Right lobe of liver (tissue), 6 donors: Measurements from ENCODE around the gene GET3. TPM values are rescaled to one million over a fixed set of nuclear protein-coding genes. Genes with fewer than 3 reads are reported as not detected.
A peak's percentile ranks its signal among the peaks of the same experiment; 100 is the strongest.

ENCODE experiments used
- ATAC-seq, 4 donors: fragments of 200-7000 bp; cut with Tn5 transposase; one replicate each; pipeline ENCODE4 v1.9.1; 2020; ENCODE audit warnings: mild to moderate bottlenecking in 4 of 4, moderate library complexity in 4 of 4
- DNase-seq, 3 donors: peaks; one replicate each; pipeline ENCODE4 v3.0.0-alpha.2; 2020
- H3K27ac ChIP-seq, 3 donors: fragments of 200-600 bp; one replicate each; pipeline ENCODE4 v1.8.0; 2022
- H3K27me3 ChIP-seq, 2 donors: fragments of 200-600 bp; one replicate each; pipeline ENCODE4 v1.8.0; 2022
- H3K36me3 ChIP-seq, 4 donors: fragments of 200-600 bp; sonication (generic) in 1 of 4; one replicate each; pipeline versions ENCODE4 v1.5.1 to v1.8.0; 2017 to 2022; ENCODE audit warnings: control low read depth in 1 of 4
- H3K4me1 ChIP-seq, 4 donors: fragments of 200-600 bp; sonication (generic) in 1 of 4; one replicate each; pipeline versions ENCODE4 v1.5.1 to v1.8.0; 2017 to 2022; ENCODE audit warnings: control low read depth in 1 of 4
- H3K4me3 ChIP-seq, 3 donors: fragments of 200-600 bp; one replicate each; pipeline ENCODE4 v1.8.0; 2022
- H3K9me3 ChIP-seq, 4 donors: fragments of 200-600 bp; sonication (generic) in 1 of 4; one replicate each; pipeline versions ENCODE4 v1.5.1 to v1.8.0; 2017 to 2022; ENCODE audit warnings: control low read depth in 1 of 4
- CTCF ChIP-seq, 4 donors: fragments of 200-600 bp in 3 of 4; fragments of 450-650 bp in 1 of 4; IDR thresholded peaks; one replicate each; pipeline versions ENCODE4 v1.5.1 to v1.8.0; 2016 to 2022; ENCODE audit warnings: antibody characterized with exemption in 4 of 4, mild to moderate bottlenecking in 2 of 4
- POLR2A ChIP-seq: fragments of 450-650 bp; IDR thresholded peaks from one replicate; pipeline ENCODE4 v1.6.1; 2017; ENCODE audit warnings: antibody characterized with exemption, mild to moderate bottlenecking
- WGBS: methylation state at CpG from one replicate; pipeline ENCODE4 v1.1.6; 2018; ENCODE audit warnings: low coverage, low lambda C conversion rate; ENCODE audit not compliant: insufficient coverage; ENCODE audit errors: missing lambda C conversion rate; 5-methylcytosine and 5-hydroxymethylcytosine counted together
- intact Hi-C, 2 donors: fragments of 100-400 bp; cut with DNase I; formaldehyde crosslinking; loops; one replicate each; pipeline versions ENCODE4 v1.11.2 to v1.14.1; 2022
- total RNA-seq, 6 experiments: library from RNA; depleted of rRNA in 2 of 6; stranded (reverse); fragments of >200 nt in 2 of 6; fragmentation: NEBNext Ultra II Directional in 3 of 6; extraction: Animal tissue kit (Norgen Biotek cat#: 25700) in 3 of 6; gene quantifications; one replicate each; pipeline versions ENCODE4 v1.1.0 to v1.2.4, GENCODE V29; 2016 to 2023
- donor health status: DM: no; HTN: yes; CAD: no.
- donor health status: DM: no; HTN: no; CAD: no.
- donor health status: DM: no; HTN: no; CAD: no.
- donor health status: DM: no; HTN: yes; CAD: no.
- donor health status: DM: no; HTN: yes; CAD: no.

Gene GET3
- total RNA-seq, 6 experiments from 2014 or later: 22.3 to 35.8 (median 25.8) TPM

- no peak overlapping the region for H3K4me3 ChIP-seq
- no peaks in the 10 kb centered on the region for H3K4me1 ChIP-seq
- TF ChIP-seq POLR2A (no peak), CTCF (IDR thresholded peaks at IDR 0.05) (no peak)
- no peak overlapping the region for H3K27ac ChIP-seq
- intact Hi-C loops: loop anchor here in 1 of 2 donors (10.0 kb wide), 1 partner anchor 50 kb away; the partner anchor contains the start of gene BEST2
- no peaks in the 10 kb centered on the region for H3K27me3 ChIP-seq
- ATAC-seq: peak in 1 of 4 donors; percentile 8
- WGBS: 100% methylated on average over 1 of the region's 13 CpGs
- DNase-seq: no peak
- H3K9me3 ChIP-seq: no peaks in the 10 kb centered on the region
- H3K36me3 ChIP-seq: peaks cover under 1 to 82% (median 38%) of the 10 kb centered on the region in 4 donors
These were observed 32.1 kb upstream of the GET3 start for GRCh38 chr19:12705169-12705568.

GRCh38 chr19:12705654-12706331 is 31.5 kb upstream of the GET3 start:
- TF ChIP-seq POLR2A: no peak
- no peak for TF ChIP-seq CTCF (IDR thresholded peaks at IDR 0.05)
- H3K27ac ChIP-seq: no peak overlapping the region
- peaks cover 6 to 85% (median 40%) of the 10 kb centered on the region in 4 donors for H3K36me3 ChIP-seq
- intact Hi-C loops: loop anchor here in 1 of 2 donors (10.0 kb wide), 1 partner anchor 49 kb away; the partner anchor contains the start of gene BEST2
- WGBS: 90% methylated on average over 2 of the region's 29 CpGs
- no peak for DNase-seq
- ATAC-seq: no peak
- no peak overlapping the region for H3K4me3 ChIP-seq
- no peaks in the 10 kb centered on the region for H3K27me3 ChIP-seq
- no peaks in the 10 kb centered on the region for H3K4me1 ChIP-seq
- no peaks in the 10 kb centered on the region for H3K9me3 ChIP-seq

DNA sequence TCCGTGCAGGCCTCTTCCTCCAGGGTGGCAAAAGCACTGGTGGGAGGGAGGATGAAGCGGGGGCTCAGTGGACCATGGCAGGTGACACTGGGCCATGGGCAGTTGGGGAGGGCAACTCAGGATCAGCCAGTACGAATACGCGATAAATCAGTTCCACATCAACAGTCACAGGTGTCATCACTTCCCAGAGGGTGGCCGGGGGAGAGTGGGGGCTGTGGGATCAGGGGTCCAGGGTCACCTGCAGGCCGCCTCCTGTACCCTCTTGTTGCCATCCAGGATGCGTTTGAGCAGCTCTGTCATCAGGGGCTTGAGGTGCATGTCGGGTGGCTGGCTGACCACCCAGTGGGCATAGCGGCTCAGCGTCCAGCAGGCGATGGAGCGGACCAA is 31.0 kb upstream of the GET3 start:
- 91% methylated on average over 7 of the region's 13 CpGs for WGBS
- DNase-seq: no peak

DNA sequence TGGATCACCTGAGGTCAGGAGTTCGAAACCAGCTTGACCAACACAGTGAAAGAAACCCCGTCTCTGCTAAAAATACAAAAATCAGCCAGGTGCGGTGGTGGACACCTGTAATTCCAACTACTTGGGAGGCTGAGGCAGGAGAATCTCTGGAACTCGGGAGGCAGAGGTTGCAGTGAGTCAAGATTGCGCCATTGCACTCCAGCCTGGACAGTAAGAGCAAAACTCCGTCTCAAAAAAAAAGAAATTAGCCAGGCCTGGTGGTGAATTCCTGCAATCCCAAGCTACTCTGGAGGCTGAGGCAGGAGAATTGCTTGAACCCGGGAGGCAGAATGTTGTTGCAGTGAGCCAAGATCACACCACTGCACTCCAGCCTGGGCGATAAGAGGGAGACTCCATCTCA is 28.7 kb upstream of the GET3 start:
- Histone ChIP-seq H3K27me3 (no peaks in the 10 kb centered on the region), H3K36me3 (peaks cover 13 to 75% (median 47%) of the 10 kb centered on the region in 4 donors), H3K4me1 (no peaks in the 10 kb centered on the region), H3K9me3 (no peaks in the 10 kb centered on the region), H3K4me3 (no peak overlapping the region), H3K27ac (no peak overlapping the region)
- TF ChIP-seq POLR2A: no peak
- TF ChIP-seq CTCF (IDR thresholded peaks at IDR 0.05): no peak
- ATAC-seq: no peak
- DNase-seq: no peak
- intact Hi-C loops: loop anchor here in 1 of 2 donors (10.0 kb wide), 1 partner anchor 46 kb away; the partner anchor contains the start of gene BEST2
- 80% methylated on average over 7 of the region's 8 CpGs for WGBS

More for the DNA sequence above, 31.0 kb upstream of the GET3 start:
- no peaks in the 10 kb centered on the region for H3K9me3 ChIP-seq
- no peaks in the 10 kb centered on the region for H3K4me1 ChIP-seq
- peaks cover 11 to 85% (median 41%) of the 10 kb centered on the region in 4 donors for H3K36me3 ChIP-seq
- TF ChIP-seq POLR2A: no peak
- TF ChIP-seq CTCF (IDR thresholded peaks at IDR 0.05): no peak
- intact Hi-C loops: loop anchor here in 1 of 2 donors (10.0 kb wide), 1 partner anchor 48 kb away; the partner anchor contains the start of gene BEST2
- no peak overlapping the region for H3K27ac ChIP-seq
- no peaks in the 10 kb centered on the region for H3K27me3 ChIP-seq
- H3K4me3 ChIP-seq: no peak overlapping the region
- no peak for ATAC-seq
